NT2/D1 (cell line): ENCODE data around the gene POPDC3.

Experiments
- SUZ12 ChIP-seq: IDR thresholded peaks from 2 replicates; pipeline ENCODE4 v1.6.1; 2011; ENCODE audit not compliant: insufficient read length, insufficient read depth; ENCODE audit errors: extremely low read depth
- YY1 ChIP-seq: IDR thresholded peaks from 2 replicates; pipeline ENCODE4 v1.6.1; 2011; ENCODE audit not compliant: insufficient read length, insufficient read depth
- ZNF274 ChIP-seq: IDR thresholded peaks from 2 replicates; pipeline ENCODE4 v1.6.1; 2011; ENCODE audit warnings: mild to moderate bottlenecking, low read depth, low read length

- TF ChIP-seq SUZ12: no peak
- TF ChIP-seq ZNF274: no peak
- no peak for TF ChIP-seq YY1
Observed at GRCh38 chr6:105151644-105152043, 28.2 kb downstream of the POPDC3 start.
